GM18508 (cell line): Measurements from ENCODE around the gene DEGS1.

Experiments
- ATAC-seq: cut with Tn5 transposase; IDR thresholded peaks from one replicate; pipeline ENCODE4 v1.9.1; 2021; ENCODE audit warnings: moderate number of reproducible peaks; ENCODE audit not compliant: insufficient read depth, unreplicated experiment

The DEGS1 gene

GRCh38 chr1:224182866-224183590 is at the start of gene DEGS1:
TSS of gene DEGS1 (plus strand) at chr1:224183240. CDS start at chr1:224183337, 97 bp downstream.
- peak; percentile 29 for ATAC-seq

GRCh38 chr1:224133741-224134299 is 49.2 kb upstream of the DEGS1 start:
- no peak for ATAC-seq

DNA sequence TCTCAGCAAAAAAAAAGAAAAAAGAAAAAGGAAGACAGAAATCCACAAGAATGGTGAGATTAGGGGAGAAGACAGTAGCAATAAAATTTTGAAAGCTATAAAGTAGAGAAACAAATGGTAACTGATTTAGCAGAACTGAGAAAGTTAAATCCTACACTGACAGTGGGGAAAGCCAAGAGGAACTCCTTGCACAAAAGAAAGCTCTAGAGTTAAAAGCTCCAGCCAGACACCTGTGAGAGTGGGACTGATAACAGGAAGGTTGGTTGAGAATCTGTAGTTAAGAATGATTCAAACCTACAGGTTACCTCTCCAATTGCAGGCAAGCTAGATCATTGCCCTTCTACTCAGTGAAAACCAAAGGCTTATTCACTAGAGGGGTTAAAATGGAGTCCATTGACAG is 45.5 kb upstream of the DEGS1 start:
- no peak for ATAC-seq

DNA sequence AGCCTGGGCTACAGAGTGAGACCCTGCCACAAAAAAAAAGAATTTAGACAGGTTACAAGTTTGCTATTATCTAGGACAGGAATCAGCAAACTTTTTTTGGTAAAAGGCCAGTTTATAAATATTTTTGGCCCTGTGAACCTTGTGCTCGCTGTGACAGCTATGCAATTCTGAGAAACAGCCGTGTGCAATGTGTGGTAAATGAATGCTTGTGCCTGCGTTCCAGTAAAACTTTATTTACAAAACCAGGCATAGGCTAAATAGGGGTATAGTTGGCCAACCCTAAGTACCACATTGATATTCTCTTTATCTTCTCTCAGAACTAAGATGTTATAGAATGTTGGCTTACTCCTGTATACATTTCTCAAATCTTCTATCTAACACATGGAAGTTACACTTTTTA is 44.8 kb upstream of the DEGS1 start:
- ATAC-seq: no peak

DNA sequence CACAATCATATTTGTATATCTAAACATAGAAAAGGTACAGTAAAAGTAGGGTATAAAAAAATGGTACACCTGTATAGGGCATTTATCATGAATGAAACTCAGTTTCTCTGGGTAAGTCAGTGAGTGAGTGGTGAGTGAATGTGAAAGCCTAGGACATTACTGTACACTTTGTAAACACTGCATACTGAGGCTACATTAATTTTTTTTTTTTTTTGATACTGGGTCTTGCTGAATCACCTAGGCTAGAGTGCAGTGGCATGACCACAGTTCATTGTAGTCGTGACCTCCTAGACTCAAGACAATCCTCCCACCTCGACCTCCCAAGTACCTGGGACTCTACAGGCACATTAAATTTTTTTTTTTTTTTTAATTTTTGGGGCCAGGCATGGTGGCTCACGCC is 41.3 kb upstream of the DEGS1 start:
- no peak for ATAC-seq

- no peak for ATAC-seq
These were observed 33.3 kb upstream of the DEGS1 start for GRCh38 chr1:224149709-224150108.

DNA sequence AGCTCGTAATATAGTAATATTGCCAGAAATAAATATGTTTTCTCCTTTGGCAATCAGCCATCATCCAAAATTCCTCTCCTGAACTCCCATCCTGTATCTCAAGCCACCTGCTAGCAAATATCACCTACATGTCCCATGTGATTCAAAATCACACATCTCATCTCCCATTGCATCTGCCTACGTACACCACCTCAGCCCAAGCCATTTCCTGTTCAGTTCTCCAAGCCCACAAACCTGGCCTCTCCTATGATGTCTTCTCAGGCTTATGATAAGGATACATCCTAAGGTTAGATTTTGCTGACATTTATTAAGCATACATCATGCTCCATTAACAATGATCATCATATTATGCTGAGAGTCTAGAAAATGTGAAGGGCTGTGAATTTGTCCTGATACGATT is 31.9 kb upstream of the DEGS1 start:
- ATAC-seq: no peak

- ATAC-seq: no peak
These were observed 25.7 kb upstream of the DEGS1 start for GRCh38 chr1:224157316-224157715.

DNA sequence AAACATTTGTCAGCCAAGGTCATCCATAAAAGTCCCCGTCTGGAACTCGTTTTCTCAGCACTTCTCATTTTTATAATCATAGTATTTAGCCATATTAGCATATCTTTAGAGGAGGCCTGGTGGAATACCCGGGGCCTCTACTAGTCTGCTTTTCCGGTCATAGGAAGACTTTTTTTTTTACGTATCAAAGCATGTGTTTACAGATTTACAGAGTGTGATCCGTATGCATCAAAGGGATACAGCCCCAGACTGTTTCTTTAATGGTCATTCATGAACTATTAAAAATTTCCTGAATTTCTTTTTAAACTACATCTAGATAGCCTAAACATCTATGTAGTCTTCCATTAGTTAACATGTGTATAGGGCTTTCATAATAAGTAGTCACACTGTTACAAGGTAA is 23.5 kb upstream of the DEGS1 start:
- ATAC-seq: no peak

DNA sequence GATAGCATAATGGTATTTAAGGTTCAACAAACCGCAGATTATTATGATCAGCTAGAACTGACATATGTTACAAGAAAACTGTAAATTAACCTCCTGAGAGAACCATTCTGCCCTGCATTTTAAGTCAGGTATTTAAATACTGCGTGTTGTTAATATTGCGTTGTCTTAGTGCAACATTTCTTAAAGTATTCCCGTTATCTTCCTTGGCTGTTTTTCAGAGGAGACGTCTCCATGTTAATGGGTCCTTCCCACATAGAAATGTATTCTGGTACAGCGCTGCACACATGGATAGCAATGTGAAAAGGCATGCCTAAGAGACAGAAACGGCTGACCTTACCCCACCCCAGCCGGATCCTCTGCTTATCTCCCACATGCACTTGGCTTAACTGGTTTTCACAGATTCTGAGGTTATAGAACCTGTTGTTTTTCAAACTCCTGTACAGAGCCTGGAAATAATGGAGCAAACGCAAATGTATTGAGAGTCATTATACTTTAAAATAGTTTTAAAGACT is 22.8 kb upstream of the DEGS1 start:
- ATAC-seq: no peak

DNA sequence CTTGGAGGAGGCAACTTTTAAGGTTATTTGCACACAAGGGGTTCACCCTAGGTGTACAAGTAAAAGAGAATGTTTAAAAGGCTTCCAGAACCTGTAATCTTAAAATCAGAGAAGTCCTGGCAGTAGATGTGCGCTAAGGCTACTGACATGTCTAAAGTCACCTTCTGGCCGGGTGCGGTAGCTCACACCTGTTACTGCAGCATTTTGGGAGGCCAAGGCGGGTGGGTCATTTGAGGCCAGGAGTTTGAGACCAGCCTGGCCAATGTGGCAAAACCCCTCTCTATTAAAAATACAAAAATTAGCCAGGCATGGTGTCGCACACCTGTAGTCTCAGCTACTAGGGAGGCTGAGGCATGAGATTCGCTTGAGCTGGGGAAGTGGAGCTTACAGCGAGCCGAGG is 20.3 kb upstream of the DEGS1 start:
- no peak for ATAC-seq

- ATAC-seq: no peak
These were observed 19.7 kb upstream of the DEGS1 start for GRCh38 chr1:224163311-224163710.

DNA sequence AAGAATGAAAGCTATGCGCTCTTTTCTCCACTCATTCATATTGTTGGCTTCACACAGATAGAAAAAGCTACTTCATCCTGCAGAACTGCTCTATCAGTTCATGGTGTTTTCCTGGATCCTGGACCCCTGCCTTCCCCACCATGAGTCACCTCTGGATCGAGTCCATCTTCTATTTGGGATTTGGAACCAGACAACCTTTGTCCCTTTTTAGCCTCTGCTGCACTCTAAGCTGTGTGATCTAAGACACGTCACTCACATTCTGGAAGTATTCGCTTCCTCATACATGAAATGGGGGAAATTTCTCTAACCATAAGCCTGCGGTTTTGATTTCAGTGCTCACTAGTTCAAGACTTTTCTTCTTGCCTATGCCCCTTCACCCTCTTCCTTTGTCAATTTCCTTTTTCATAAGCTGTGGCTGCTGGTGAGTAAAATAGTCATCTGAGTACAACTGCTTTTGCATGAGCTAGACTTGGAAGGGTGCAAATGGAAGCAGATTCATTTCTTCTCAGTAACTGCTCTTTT is 14.1 kb upstream of the DEGS1 start:
- peak; percentile 90 for ATAC-seq

DNA sequence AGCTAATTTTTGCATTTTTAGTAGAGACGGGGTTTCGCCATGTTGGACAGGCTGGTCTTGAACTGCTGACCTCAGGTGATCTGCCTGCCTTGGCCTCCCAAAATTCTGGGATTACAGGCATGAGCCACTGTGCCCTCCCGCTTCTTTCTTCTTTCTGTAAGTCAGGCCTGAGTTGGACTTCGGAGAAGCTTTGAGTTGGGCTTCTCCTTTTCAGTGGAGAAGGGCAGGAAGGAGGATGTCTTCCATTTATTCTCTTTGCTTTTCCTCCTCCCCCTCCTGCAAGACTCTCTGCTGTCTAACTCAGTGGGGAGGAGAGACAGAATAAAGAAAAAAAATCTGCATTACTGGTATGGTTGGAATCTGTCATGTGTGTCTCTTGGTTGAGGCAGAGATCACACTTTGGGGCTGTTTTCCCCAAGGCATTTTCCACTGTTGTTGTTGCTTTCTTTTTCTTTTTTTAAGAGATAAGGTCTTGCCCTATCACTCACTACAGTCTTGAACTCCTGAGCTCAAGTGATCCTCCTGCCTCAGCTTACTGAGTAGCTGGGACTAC is 13.2 kb upstream of the DEGS1 start:
- no peak for ATAC-seq

DNA sequence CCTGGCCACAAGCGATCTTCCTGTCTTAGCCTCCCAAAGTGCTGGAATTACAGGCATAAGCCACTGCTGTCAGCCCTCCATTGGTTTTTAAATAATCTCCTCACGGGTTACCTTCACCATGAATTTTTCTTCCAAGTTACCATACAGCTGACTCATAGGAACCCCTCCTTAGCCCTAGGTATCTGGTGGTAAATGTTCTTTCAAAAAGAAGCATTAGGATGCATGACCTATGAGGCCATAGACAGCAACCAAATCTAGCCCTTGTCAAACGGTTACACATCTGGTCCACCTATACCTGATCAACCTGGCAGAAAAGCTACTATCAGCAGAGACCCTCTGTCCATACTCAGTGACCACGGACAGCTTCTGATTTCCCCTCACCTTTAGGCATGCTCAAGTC is 12.7 kb upstream of the DEGS1 start:
- no peak for ATAC-seq

DNA sequence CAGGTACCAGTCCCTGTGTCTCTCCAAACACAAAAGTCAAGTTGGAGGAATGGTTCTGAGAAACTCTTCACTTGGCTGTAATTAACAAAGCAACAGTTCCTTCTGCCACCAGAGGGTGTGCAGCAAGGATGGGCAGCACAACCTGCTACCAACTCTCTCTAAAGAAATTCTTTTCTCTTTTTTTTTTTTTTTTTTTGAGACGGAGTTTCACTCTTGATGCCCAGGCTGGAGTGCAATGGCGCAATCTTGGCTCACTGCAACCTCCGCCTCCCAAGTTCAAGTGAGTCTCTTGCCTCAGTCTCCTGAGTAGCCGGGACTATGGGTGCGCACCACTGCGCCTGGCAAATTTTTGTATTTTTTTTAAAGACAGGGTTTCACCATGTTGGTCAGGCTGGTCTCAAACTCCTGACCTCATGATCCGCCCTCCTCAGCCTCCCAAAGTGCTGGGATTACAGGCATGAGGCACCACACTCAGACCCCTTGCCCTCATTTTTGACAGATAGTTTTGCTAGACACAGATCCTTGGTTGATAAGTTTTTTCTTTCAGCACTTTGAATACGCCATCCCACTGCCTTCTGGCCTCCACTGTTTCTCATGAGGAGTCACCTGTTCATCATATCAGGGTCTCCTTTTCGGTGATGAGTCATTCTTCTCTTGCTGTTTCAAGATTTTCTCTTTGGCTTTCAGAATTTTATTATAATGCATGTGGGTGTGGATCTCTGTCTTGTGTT is 12.1 kb upstream of the DEGS1 start:
- no peak for ATAC-seq

- ATAC-seq: no peak
These were observed 10.8 kb upstream of the DEGS1 start for GRCh38 chr1:224172229-224172628.

DNA sequence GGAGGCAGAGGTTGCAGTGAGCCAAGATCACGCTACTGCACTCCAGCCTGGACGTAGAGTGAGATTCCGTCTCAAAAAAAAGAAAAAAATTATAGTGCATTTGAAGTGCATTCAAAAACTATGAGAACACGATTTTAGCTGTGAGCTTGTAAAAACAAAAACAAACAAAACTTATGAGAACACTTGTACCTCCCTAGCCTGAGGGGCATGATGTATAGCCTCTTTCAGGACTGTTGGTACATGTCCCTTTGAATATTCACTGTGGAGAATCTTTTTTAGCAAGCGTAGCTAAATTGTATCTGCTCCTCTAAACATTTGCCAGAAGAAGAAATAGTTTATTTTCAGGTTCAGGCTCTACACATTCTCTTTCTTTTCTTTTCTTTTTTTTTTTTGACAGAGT is 9.5 kb upstream of the DEGS1 start:
- no peak for ATAC-seq

GRCh38 chr1:224175617-224176016 is 7.4 kb upstream of the DEGS1 start:
- ATAC-seq: no peak

- ATAC-seq: no peak
These were observed 5.6 kb upstream of the DEGS1 start for GRCh38 chr1:224177356-224177999.
